H1 (cell line): ENCODE results near the gene MDM1. TPM values are rescaled to one million over a fixed set of nuclear protein-coding genes. Genes with fewer than 3 reads are reported as not detected.

Experiments
- CTBP2 ChIP-seq: IDR thresholded peaks from 2 replicates; pipeline ENCODE4 v1.7.0; 2011; ENCODE audit warnings: borderline replicate concordance, mild to moderate bottlenecking, moderate library complexity, mixed read lengths, low read length; ENCODE audit not compliant: insufficient read depth, insufficient read length
- SP1 ChIP-seq: IDR thresholded peaks from 2 replicates; pipeline ENCODE4 v1.6.1; 2011; ENCODE audit warnings: low read depth, low read length
- polyA plus RNA-seq, 7 experiments: library from polyadenylated mRNA; depleted of rRNA in 3 of 7; stranded (reverse) in 5 of 7; unstranded in 2 of 7; fragments of >200 nt in 5 of 7; fragments of 200-250 nt in 2 of 7; gene quantifications; 1 replicate in 5 of 7; 2 replicates in 1 of 7; 4 replicates in 1 of 7; pipeline versions ENCODE4 v1.2.1 to v1.2.3, GENCODE V29; 2011 to 2013; ENCODE audit warnings: missing spikeins in 2 of 7, mixed read lengths in 2 of 7
- total RNA-seq: library from RNA; stranded (reverse); fragmentation: NEBNext Ultra II Directional; extraction: Animal tissue kit (Norgen Biotek cat#: 25700); gene quantifications from 2 replicates; pipeline ENCODE4 v1.2.1, GENCODE V29; 2021
- TF ChIP-seq, protein P1 (sequence below): fragments of 300-600 bp; sonication (generic); IDR thresholded peaks from 2 replicates; pipeline ENCODE4 v1.7.1; 2012; ENCODE audit warnings: low read length, moderate library complexity, mild to moderate bottlenecking, inconsistent platforms; ENCODE audit not compliant: insufficient replicate concordance

Gene MDM1
- total and polyA plus RNA-seq, 2 of the 8 experiments (the other 6 are each of a cell fraction or from before 2014, with no cell fraction given), result 3.1 to 10.7 TPM

GRCh38 chr12:68263366-68263765 lies 68.8 kb downstream of the MDM1 start (continued):
- TF ChIP-seq, protein P1, sequence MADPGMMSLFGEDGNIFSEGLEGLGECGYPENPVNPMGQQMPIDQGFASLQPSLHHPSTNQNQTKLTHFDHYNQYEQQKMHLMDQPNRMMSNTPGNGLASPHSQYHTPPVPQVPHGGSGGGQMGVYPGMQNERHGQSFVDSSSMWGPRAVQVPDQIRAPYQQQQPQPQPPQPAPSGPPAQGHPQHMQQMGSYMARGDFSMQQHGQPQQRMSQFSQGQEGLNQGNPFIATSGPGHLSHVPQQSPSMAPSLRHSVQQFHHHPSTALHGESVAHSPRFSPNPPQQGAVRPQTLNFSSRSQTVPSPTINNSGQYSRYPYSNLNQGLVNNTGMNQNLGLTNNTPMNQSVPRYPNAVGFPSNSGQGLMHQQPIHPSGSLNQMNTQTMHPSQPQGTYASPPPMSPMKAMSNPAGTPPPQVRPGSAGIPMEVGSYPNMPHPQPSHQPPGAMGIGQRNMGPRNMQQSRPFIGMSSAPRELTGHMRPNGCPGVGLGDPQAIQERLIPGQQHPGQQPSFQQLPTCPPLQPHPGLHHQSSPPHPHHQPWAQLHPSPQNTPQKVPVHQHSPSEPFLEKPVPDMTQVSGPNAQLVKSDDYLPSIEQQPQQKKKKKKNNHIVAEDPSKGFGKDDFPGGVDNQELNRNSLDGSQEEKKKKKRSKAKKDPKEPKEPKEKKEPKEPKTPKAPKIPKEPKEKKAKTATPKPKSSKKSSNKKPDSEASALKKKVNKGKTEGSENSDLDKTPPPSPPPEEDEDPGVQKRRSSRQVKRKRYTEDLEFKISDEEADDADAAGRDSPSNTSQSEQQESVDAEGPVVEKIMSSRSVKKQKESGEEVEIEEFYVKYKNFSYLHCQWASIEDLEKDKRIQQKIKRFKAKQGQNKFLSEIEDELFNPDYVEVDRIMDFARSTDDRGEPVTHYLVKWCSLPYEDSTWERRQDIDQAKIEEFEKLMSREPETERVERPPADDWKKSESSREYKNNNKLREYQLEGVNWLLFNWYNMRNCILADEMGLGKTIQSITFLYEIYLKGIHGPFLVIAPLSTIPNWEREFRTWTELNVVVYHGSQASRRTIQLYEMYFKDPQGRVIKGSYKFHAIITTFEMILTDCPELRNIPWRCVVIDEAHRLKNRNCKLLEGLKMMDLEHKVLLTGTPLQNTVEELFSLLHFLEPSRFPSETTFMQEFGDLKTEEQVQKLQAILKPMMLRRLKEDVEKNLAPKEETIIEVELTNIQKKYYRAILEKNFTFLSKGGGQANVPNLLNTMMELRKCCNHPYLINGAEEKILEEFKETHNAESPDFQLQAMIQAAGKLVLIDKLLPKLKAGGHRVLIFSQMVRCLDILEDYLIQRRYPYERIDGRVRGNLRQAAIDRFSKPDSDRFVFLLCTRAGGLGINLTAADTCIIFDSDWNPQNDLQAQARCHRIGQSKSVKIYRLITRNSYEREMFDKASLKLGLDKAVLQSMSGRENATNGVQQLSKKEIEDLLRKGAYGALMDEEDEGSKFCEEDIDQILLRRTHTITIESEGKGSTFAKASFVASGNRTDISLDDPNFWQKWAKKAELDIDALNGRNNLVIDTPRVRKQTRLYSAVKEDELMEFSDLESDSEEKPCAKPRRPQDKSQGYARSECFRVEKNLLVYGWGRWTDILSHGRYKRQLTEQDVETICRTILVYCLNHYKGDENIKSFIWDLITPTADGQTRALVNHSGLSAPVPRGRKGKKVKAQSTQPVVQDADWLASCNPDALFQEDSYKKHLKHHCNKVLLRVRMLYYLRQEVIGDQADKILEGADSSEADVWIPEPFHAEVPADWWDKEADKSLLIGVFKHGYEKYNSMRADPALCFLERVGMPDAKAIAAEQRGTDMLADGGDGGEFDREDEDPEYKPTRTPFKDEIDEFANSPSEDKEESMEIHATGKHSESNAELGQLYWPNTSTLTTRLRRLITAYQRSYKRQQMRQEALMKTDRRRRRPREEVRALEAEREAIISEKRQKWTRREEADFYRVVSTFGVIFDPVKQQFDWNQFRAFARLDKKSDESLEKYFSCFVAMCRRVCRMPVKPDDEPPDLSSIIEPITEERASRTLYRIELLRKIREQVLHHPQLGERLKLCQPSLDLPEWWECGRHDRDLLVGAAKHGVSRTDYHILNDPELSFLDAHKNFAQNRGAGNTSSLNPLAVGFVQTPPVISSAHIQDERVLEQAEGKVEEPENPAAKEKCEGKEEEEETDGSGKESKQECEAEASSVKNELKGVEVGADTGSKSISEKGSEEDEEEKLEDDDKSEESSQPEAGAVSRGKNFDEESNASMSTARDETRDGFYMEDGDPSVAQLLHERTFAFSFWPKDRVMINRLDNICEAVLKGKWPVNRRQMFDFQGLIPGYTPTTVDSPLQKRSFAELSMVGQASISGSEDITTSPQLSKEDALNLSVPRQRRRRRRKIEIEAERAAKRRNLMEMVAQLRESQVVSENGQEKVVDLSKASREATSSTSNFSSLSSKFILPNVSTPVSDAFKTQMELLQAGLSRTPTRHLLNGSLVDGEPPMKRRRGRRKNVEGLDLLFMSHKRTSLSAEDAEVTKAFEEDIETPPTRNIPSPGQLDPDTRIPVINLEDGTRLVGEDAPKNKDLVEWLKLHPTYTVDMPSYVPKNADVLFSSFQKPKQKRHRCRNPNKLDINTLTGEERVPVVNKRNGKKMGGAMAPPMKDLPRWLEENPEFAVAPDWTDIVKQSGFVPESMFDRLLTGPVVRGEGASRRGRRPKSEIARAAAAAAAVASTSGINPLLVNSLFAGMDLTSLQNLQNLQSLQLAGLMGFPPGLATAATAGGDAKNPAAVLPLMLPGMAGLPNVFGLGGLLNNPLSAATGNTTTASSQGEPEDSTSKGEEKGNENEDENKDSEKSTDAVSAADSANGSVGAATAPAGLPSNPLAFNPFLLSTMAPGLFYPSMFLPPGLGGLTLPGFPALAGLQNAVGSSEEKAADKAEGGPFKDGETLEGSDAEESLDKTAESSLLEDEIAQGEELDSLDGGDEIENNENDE, result no peak
- TF ChIP-seq SP1 (no peak), CTBP2 (no peak)
